IPS DF 6.9 (cell line): ENCODE results near the gene FAM186B.

ENCODE experiments used
- DNase-seq: peaks from one replicate; pipeline ENCODE4 v3.0.0-alpha.2; 2013; ENCODE audit warnings: low read depth, low spot score
- H3K27ac ChIP-seq: one replicate; pipeline ENCODE4 v1.5.1; 2013; ENCODE audit warnings: low read length, control low read depth
- H3K27me3 ChIP-seq: 2 replicates; pipeline ENCODE4 v1.6.1; 2013; ENCODE audit warnings: mild to moderate bottlenecking, low read length; ENCODE audit not compliant: control insufficient read depth, insufficient read depth
- H3K36me3 ChIP-seq: 2 replicates; pipeline ENCODE4 v1.6.1; 2013; ENCODE audit warnings: low read length; ENCODE audit not compliant: control insufficient read depth, insufficient read depth
- H3K4me1 ChIP-seq: 2 replicates; pipeline ENCODE4 v1.6.1; 2013; ENCODE audit warnings: low read length; ENCODE audit not compliant: control insufficient read depth, insufficient read depth
- H3K4me3 ChIP-seq: 2 replicates; pipeline ENCODE4 v1.5.1; 2013; ENCODE audit warnings: mild to moderate bottlenecking, low read length
- H3K9me3 ChIP-seq: 2 replicates; pipeline ENCODE4 v1.6.1; 2013; ENCODE audit warnings: low read length, inconsistent platforms; ENCODE audit not compliant: control insufficient read depth, insufficient read depth
- WGBS: extraction: QIAGEN DNeasy Blood & Tissue Kit; methylation state at CpG from one replicate; pipeline ENCODE4 v1.1.7; 2013; ENCODE audit warnings: mixed read lengths, missing lambda C conversion rate; ENCODE audit not compliant: insufficient read length, insufficient coverage; 5-methylcytosine and 5-hydroxymethylcytosine counted together

Gene FAM186B

DNA sequence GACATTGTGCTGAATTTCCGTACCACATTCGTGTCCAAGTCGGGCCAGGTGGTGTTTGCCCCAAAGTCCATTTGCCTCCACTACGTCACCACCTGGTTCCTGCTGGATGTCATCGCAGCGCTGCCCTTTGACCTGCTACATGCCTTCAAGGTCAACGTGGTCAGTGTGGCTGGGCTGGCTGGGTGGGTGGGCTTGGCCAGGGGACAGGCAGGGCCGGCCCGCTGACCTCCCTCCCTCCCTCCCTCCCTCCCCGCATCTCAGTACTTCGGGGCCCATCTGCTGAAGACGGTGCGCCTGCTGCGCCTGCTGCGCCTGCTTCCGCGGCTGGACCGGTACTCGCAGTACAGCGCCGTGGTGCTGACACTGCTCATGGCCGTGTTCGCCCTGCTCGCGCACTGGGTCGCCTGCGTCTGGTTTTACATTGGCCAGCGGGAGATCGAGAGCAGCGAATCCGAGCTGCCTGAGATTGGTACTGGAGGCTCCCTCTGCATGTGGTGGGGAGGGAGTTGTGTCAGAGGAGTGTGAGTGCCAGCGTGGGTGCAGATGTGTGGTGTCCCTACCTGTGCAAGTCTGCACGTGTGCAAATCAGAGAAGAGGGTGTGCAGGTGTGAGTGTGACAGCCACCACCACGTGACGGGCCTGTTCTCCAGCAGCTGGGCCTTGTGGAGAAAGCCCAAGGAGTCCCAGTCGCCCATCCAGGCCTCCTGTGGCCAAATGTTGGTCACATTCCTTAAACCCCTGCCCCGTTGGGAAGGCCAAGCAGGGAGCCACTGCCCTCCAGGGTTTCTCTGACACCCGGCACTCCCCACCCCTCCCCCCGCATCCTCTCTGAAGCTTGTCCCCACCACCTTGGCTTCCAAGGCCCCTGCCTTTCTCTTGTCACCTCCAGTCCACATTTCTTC, 61.3 kb downstream of the FAM186B start:
- no CpG with 5 or more reads among the region's 39 CpGs for WGBS
- no peak overlapping the region for H3K27ac ChIP-seq
- H3K4me1 ChIP-seq = 0 out of 2 replicates have a peak, but pooled peaks cover 2% of the 10 kb centered on the region
- DNase-seq = no peak
- H3K4me3 ChIP-seq = peak overlapping the region; percentile 28; the same call in 1 of the 2 replicates
- no peaks in the 10 kb centered on the region for H3K36me3 ChIP-seq
- no peaks in the 10 kb centered on the region for H3K9me3 ChIP-seq
- peaks cover 63% of the 10 kb centered on the region for H3K27me3 ChIP-seq

DNA sequence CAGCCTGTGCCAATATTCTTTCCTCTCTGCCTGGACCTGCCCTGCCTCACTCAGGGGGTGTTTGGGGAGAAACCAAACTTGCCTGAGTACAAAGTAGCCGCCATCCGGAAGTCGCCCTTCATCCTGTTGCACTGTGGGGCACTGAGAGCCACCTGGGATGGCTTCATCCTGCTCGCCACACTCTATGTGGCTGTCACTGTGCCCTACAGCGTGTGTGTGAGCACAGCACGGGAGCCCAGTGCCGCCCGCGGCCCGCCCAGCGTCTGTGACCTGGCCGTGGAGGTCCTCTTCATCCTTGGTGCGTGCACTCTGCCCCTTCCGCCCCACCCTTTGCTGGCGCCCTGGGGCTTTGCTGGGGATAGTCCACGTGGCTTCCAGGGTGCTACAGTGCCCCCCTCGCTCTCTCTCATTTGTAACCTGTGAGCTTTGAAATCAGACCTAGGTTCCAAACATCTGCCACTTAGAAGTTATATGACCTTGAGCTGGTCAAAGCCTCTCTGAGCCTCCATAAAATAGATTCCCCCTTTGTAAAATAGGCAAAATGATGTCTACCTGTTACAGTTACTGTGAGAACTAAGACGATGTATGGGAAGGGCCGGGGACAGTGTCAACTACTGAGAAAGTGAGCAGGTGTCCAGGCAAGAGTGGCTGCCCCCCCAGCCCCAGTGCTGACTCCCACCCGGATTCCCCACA, 62.1 kb downstream of the FAM186B start:
- no CpG with 5 or more reads among the region's 20 CpGs for WGBS
- no peaks in the 10 kb centered on the region for H3K36me3 ChIP-seq
- H3K4me1 ChIP-seq = no peaks in the 10 kb centered on the region
- H3K4me3 ChIP-seq = no peak overlapping the region
- peaks cover 59% of the 10 kb centered on the region for H3K27me3 ChIP-seq
- H3K27ac ChIP-seq = no peak overlapping the region
- no peaks in the 10 kb centered on the region for H3K9me3 ChIP-seq
- no peak for DNase-seq

DNA sequence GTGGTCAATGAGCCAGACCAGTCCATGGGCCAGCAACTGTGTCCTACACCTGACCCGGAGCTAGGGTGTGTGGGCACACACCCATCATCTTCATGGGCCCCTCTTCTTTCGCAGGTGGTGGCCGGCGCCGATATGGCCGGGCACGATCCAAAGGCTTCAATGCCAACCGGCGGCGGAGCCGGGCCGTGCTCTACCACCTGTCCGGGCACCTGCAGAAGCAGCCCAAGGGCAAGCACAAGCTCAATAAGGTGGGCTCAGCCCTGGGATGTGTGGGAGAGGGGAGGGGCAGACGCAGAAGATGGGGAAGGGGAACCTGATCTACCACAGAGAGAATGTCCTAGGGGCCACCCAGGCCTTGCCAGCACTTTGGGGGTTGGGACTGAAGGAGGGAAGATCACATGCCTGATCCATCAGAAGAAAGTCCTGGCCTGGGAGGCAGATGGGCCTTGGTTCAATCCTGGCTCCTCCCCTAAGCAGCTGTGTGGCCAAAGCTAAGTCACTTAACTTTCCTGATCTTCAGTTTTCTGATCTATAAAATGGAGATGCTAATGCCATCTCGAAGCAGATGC, 62.8 kb downstream of the FAM186B start:
- no peak overlapping the region for H3K4me3 ChIP-seq
- peaks cover 62% of the 10 kb centered on the region for H3K27me3 ChIP-seq
- no peaks in the 10 kb centered on the region for H3K9me3 ChIP-seq
- no peak for DNase-seq
- H3K27ac ChIP-seq = no peak overlapping the region
- H3K36me3 ChIP-seq = no peaks in the 10 kb centered on the region
- WGBS = no CpG with 5 or more reads among the region's 15 CpGs
- peaks cover under 1% of the 10 kb centered on the region; the same call in 1 of the 2 replicates for H3K4me1 ChIP-seq

DNA sequence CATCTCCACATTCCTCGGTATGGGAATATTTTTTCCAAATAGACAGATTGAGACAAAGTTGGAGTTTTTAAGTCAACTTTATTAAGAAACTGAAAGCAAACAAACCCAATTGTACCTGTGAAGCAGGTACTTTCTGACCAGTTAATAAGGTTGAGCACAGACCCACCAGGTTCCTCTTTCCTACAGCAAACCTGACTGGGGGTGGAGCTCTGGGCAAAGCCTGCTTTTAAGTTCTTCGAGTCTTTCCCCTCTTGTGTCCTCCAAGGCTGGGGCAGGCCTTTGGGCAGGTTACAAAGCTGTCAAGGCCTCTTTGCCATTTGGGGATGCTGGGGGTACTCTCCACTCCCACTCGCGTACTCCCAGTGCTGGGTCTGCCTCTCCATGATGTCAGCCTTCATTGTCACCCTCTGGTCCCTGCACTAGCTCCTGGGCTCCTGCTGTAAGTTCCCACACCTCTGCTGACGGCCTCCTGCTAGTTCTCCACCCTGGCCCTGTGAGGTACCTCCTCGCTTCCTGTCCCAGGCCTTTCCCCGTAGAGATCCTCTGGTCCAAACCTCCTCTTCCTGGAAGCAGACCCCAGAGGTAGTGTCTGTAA, 63.4 kb downstream of the FAM186B start:
- DNase-seq = no peak
- H3K4me3 ChIP-seq = no peak overlapping the region
- no peak overlapping the region for H3K27ac ChIP-seq
- no CpG with 5 or more reads among the region's 7 CpGs for WGBS
- peaks cover 3% of the 10 kb centered on the region; the same call in 1 of the 2 replicates for H3K4me1 ChIP-seq
- peaks cover 67% of the 10 kb centered on the region for H3K27me3 ChIP-seq
- no peaks in the 10 kb centered on the region for H3K9me3 ChIP-seq
- H3K36me3 ChIP-seq = no peaks in the 10 kb centered on the region

DNA sequence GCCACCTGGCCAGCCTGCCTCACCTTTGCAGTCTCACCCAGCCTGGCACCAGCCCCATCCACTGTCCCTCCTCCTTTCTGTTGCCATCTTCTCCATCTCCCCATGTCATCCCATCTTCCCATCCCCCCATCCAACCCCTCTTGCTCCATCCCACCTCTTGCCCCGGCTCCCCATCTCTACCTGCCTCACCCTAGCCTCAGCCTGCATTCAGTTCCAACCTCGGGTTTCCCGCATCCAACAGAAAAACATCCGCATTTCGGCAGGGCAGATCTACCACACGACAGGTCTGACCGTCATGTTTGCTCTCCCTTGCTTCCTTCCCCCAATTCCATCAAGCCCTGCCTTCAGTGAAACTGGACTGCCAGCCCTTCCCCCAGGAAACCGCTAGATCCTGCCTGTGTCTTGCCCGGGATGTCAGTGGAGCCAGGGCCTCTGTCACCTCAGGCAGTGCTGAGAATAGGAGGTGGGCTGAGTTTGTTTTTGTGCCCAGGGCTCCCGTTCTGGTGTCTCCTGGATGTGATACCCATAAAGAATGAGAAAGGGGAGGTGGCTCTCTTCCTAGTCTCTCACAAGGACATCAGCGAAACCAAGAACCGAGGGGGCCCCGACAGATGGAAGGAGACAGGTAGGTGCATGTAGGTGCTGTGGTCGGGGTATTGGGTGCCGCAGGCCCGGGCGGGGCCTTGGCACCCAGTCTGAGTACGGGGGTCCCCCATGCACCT, 64.1 kb downstream of the FAM186B start:
- Histone ChIP-seq H3K4me1 (peaks cover 3% of the 10 kb centered on the region; the same call in 1 of the 2 replicates), H3K9me3 (no peaks in the 10 kb centered on the region), H3K4me3 (no peak overlapping the region), H3K27ac (no peak overlapping the region), H3K36me3 (no peaks in the 10 kb centered on the region), H3K27me3 (peaks cover 74% of the 10 kb centered on the region)
- WGBS = no CpG with 5 or more reads among the region's 18 CpGs
- no peak for DNase-seq

DNA sequence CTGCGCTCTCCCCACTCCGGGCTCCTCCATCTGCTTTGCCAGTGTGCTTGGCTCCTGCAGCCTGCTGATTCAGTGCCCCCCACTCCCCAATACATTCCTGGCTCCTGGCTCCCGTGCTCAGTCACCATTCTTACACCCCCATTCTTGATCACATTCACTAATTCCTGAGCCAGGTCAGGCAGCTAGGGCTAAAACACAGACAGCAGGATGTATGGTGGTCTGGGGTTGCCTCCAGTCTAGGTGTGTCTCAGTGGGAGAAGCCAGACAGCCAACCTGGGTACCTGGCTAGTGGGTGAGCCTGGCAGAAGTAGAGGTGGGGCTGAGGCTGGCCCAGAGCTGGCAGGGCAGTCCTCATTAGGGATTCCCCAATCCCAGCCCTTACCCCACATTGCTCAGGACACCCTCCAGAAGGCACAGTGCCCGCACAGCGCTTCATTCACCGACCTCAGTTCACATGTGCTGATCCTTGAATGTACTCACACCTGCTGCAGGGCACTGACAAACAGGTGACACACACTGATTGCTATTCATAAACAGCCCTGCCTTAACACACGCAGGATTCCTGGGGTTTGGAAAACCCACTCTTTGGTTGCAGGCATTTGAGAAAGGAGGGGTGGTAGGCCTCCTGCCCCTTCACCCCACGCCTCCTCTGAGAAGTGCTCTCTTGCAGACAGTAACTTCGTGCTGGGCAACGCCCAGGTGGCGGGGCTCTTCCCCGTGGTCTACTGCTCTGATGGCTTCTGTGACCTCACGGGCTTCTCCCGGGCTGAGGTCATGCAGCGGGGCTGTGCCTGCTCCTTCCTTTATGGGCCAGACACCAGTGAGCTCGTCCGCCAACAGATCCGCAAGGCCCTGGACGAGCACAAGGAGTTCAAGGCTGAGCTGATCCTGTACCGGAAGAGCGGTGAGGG, 65.0 kb downstream of the FAM186B start:
- Histone ChIP-seq H3K27ac (no peak overlapping the region), H3K9me3 (no peaks in the 10 kb centered on the region), H3K36me3 (no peaks in the 10 kb centered on the region), H3K4me1 (peaks cover 3% of the 10 kb centered on the region; the same call in 1 of the 2 replicates), H3K27me3 (peaks cover 79% of the 10 kb centered on the region), H3K4me3 (no peak overlapping the region)
- DNase-seq = no peak
- WGBS = no CpG with 5 or more reads among the region's 21 CpGs

DNA sequence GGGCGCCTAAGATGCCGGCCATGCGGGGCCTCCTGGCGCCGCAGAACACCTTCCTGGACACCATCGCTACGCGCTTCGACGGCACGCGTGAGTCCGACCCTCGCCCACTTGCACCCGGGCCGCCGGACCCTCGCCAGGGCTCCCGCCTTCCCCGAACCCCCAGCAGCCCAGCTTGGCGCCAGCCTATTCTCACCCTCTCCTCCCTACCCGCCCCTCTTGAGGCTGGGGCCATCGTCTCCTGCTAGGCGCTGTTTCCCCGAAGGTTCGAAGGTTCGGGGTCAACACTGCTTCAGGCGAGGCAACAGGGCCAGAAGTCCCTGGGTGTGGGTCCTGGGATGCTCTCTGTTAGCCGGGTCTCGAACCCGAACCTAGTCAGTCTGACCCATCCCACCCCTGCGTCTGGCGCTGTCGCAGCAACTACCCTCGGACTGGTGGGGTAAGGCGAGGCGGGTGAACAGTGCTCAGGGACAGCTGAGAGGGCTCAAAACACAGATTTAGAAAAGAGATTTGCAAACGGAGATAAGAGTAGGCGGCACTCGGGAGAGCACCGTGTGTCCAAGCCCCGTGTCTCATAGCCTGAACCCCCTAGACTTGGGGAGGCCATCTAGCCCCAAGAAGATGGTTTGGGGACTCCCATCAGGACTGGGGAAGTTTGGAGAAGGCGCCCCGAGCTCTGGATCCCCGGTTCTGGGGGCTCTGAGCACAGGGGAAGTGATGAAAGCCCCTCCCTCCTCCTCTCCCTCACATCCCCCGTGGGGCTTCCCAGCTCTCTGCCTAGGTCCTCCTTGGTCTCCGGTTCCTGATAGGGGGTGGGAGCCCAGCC, 65.8 kb downstream of the FAM186B start:
- peaks cover 73% of the 10 kb centered on the region for H3K27me3 ChIP-seq
- H3K27ac ChIP-seq = no peak overlapping the region
- no peaks in the 10 kb centered on the region for H3K9me3 ChIP-seq
- no CpG with 5 or more reads among the region's 47 CpGs for WGBS
- DNase-seq = no peak
- peaks cover 3% of the 10 kb centered on the region; the same call in 1 of the 2 replicates for H3K4me1 ChIP-seq
- no peaks in the 10 kb centered on the region for H3K36me3 ChIP-seq
- no peak overlapping the region; the same call in 1 of the 2 replicates for H3K4me3 ChIP-seq

DNA sequence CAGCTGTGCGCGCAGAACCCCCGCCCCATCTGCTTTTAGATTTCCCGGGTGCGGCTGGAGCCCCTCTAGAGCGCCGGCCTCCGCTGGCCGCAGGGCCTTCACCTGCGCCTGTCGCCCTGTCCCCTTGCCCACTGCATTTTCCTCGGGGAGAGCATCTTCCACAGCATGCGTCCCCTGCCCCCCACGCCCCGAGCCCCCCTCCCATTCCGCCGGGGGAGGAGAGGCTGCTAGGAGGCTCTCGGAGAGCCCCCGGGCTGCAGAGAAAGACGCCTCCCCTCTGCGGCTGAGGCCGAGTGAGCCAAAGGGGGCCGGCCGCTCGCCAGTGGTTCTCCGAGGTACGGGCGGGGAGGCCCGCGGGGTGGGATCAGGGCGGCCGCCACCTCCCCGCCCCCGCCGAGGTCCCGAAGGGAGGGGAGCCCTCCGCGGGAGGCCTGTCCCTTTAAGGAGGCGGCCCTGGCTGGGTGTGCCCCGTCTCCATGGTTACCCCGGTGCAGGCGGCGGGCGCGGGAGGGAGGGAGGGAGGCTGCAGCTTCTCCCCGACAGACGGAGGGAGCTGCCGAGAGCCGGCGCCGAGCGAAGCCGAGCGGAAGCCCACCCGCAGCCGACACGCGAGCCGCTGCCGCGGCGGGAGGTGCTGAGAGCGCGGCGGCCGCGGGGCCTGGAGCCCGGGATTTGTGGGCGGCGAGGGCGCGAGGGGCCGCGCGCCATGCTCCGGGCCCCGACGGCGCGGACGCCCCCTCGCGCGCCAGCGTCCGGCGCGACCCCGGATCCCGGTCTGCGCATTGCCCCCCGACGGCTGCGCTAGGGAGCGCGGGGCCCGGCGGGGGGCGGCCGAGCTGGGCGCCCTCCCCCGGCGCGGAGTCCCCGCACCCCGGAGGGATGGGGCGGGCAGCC, 66.7 kb downstream of the FAM186B start, which contains the start of gene KCNH3:
KCNH3 (plus strand) TSS at position 521 of the 894 bp plus-strand sequence. CDS start 387 bp downstream, outside the sequence.
- peaks cover 69% of the 10 kb centered on the region for H3K27me3 ChIP-seq
- WGBS = no CpG with 5 or more reads among the region's 107 CpGs

More for the DNA sequence above, 66.7 kb downstream of the FAM186B start, which contains the start of gene KCNH3:
- DNase-seq = no peak
- H3K9me3 ChIP-seq = no peaks in the 10 kb centered on the region
- H3K36me3 ChIP-seq = no peaks in the 10 kb centered on the region
- H3K4me3 ChIP-seq = peak within 1 kb of the TSS; percentile 34; the same call in 1 of the 2 replicates
- no peak within 1 kb of the TSS for H3K27ac ChIP-seq
- peaks cover 3% of the 10 kb centered on the region; the same call in 1 of the 2 replicates for H3K4me1 ChIP-seq
